GM19043 (cell line): ENCODE measurements around the gene CDK9.
"Not testable (repeated sequence)": the region's sequence is repeated elsewhere in the genome, so short reads cannot be mapped to it uniquely, and the experiment has no call there.

Source experiments
- ATAC-seq: cut with Tn5 transposase; IDR thresholded peaks from one replicate; pipeline ENCODE4 v1.9.1; 2021; ENCODE audit warnings: low read depth; ENCODE audit not compliant: unreplicated experiment

The CDK9 gene

DNA sequence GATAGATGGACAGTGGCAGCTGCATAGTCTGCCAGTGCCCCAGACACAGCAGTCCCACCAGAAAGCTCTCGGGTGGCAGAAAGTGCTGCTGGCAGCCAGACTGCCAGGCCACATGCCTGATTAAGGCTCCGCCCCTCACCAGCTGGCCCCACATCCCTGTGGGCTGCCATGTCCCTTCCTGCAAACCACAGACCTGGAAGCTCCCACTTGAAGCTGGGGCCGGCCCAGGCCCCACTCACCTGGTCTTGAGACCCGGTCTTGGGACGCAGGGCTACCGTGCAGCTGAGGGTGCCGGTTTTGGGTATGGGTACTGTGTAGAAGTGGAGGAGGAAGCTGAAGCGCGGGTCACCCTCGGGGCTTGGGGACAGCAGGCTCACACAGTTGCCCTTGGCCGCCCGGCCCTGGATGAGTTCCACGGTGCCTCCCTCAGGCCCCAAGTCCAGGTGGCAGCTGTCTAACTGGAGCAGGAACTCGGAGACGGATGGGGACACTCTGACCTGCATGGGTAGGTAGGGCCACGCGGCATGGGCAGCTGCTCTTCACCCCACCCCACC is 32.1 kb downstream of the CDK9 start:
- ATAC-seq, result no peak

DNA sequence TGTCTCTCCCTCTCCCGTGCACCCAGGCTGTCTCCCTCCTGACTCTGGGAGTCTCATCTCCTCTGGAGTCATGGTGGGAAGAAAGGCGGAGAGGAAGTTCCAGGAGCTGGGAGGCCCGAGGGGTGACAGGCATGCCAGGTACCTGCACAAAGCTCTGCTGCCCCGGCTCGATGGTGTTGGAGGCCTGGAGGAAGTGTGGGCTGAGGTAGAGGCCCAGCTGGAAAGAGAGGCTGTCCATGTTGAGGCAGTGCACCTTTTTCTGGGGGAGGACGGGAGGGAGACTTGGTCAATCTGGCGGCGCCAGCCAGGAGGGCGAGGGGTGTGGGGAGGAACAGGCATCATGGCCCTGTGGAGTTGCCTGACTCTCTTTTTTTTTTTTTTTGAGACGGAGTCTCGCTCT is 32.7 kb downstream of the CDK9 start:
- ATAC-seq, result no peak

DNA sequence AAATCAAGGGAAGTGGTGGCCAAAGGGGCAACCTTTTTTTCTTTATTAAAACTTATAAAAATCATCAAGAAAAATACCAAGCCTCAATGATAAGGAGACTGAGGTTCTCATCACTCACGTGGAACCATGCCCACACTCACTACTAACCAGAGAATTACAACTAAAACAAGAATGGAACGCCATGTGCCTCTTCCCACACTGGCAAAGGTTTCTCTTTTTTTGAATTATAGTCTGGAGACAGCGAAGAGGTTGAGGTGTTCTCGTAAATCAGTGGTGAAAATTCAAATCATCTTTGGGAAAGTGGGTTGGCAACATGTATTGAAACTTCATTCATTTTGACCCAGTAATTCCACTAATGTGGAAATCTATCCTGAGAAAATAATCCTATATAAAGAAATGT is 36.3 kb downstream of the CDK9 start:
- no peak for ATAC-seq

DNA sequence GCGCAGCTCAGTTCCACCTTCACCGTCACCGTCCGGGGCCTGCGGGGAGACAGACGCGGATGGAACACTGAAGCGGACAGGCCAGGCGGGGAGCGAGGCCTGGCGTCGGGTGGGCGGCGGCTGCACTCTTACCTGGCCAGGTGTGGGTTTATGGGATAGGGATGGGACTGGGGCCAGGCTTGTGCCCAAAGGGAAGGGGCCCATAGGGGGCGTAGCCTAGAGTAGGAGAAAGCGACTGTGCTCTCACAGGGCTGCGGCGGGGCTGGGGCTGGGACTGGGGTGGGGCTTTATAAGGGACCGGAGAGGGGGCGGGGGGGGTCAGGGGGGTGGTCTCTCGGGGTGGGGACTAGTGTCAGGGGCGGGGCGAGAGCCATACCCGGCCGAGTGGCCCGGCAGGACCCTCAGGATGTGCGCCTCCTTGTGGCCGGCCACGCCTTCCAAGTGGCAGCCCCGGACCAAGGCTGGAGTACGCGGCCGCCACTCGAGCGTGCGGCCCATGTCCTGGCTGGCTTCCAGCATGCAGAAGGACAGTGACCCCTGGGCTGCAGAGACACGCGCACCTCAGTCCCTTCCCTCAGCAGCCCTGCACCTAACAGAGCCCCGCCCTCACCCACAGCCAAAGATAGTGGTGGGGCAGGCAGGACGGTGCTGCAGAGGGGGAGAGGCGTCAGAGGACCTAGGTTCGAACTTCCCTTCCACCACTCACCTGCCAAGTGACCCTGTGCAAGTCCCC is 39.7 kb downstream of the CDK9 start:
- no peak for ATAC-seq

DNA sequence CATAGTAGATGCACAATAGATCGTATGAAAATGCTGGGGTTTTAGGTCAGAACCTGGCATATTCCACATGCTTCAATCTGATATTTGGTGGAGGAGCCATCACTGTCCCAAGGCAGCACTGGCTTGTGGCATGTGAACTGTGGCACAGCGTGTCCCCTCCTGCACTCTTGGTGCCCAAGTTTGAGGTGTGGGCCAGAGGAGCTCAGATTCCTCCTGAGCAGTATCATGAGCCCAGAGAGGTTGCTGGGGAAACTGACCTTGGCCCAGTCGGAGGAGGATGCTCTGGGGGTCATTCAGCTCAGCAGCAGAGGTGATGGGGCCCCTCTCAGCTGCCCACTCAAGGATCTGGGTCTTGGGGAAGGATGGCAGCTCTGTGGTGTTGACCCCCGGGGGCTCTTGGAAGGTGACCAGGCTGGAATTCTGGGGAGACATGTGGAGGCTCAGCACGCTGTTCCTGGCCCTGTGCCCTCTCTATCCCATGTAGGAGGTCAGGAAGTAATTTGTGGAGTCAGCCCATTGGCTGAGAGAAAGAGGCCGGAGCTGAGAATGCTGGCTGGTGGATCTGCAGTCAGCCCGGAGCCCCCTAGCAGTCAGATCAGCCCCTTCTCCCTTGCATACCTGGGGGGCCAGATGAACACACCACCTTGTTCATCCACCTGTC is 40.5 kb downstream of the CDK9 start:
- ATAC-seq, result no peak

DNA sequence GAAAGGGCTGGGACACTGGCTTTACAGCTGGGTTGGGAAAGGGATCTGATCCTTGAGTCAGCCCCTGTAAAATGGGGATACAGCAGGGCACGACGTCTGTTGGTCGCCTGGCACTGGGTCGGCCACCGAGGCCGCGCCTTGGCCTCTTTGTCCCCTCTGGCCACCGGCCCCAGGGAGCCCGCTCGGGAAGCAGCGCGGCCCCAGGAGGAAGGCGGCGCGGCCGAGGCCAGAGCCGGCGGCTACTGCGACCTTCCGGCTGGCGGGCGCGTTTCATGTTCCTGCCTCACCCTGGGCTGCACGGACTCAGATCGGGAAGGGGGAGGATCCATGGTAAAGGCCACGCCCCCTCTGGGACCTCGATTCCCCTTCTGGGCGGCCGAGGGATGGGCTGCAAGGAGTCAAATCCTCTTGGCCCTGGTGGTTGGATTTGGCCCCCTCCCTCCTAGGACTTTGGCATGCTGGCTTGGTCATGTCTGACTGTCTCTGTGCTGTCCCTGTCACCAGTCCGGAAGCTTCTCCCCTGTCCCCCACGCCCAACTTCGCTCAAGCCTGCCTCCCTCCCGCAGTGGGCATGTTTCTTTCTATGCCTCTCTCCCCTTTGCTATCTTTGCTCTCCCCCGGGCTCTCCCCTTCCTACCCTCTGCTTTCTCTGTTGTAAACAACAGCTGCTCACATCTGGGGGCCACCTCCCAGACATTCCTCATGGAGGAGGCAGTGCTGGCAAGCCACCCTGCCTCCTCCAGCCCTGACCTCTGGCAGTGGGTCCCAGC is 42.6 kb downstream of the CDK9 start:
- ATAC-seq, result no peak

DNA sequence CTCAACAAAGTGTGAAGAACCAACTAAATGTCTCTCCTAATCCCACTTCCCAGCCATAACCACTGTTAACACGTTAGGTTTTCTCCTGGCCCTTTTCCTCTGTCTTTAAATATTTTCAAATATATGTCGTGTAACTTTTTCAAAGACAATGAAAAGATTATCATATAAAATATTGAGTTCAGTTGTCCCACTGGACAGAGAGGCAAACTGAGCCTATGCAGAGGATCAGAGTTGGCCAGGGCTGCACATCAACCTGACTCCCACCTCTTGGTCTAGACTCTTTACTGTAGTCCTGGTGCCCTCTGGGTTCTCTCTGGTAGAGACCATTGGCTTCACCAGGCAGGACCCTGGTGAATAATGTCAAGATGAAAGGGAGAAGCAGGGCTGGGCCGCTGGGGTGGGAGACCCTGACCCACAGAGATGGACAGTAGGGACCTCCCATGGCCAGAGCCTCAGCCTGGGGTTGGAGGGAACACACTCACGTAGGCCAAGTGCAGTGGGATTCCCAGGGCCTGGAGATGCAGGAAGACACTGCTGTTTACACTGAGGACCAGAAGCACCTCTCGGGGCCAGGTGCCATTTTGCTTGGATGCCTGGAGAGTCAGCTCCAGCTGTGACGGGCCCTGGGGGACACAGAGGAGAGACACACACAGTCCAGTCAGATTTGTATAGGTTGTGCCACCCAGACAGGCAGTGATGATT is 43.5 kb downstream of the CDK9 start:
- no peak for ATAC-seq

DNA sequence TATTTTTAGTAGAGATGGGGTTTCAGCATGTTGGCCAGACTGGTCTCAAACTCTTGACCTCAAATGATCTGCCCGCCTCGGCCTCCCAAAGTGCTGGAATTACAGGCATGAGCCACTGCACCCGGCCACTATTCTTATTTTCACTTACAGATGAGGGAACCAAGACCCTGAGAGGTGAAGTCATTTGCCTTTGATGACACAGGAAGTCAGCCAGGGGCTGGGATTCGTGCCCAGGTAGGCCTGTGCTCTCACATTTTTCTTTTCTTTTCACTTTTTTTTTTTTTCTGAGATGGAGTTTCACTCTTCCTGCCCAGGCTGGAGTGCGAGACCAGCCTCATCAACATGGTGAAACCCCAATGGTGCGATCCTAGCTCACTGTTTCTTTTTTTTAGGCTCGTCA is 46.4 kb downstream of the CDK9 start:
- no peak for ATAC-seq

DNA sequence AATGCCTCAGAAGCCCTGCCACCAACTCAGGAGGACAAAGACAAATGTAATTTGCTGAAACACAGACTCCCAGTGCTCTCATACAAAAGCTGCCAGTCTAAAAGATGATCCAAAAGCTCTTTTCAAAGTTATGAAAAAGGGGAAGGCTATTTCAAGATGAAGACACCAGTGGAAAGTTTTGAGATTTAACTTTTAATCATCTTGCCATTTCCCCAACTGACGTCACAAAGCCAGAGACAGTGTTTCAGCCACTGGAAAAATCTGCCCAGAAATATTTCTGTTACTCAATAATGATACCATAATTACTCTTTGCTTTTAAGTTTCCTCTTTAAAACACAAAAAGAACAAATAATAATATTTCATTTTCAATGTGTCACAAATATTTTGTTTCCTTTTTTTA is 47.7 kb downstream of the CDK9 start:
- no peak for ATAC-seq

DNA sequence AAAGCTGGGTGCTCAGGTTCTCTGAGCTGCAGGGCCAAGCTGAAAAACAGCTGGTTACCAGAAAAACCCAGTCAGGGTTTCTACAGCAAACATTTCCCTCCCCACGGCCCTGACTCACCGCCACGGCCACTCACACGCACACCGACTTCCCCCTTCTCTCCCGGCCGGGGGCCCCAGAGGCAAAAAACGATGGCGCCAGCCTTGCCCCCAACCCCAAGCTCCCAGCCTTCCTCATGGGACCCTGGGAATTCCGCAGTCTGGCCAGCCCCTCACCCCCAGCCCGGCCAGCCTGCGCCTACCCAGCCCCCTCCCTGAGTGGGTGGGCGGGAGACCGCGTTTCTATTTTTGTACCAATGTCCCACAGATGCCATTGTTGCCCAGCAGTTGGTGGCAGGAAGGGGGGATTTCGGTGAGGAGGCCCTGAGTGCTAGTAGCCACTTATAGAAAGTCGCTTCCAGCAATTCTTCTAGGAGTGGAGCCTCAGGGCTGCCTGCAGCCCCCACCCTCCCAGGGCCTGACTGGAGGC is 50.2 kb downstream of the CDK9 start:
- no peak for ATAC-seq

DNA sequence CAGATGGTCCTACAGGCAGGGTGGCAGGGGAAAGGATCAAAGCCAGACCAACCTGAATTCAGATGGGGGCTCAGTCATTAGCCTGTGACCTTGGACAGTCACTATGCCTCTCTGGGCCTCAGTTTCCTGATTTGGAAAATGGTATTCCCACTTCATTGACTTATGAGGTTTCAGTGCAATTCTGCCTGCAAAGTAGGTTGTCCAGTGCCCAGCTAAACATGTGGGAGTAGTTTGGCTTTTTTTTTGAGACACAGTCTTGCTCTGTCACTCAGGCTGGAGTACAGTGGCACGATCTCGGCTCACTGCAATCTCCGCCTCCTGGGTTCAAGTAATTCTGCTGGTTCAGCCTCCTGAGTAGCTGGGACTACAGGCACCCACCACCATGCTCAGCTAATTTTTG is 50.7 kb downstream of the CDK9 start:
- not testable (repeated sequence) for ATAC-seq

DNA sequence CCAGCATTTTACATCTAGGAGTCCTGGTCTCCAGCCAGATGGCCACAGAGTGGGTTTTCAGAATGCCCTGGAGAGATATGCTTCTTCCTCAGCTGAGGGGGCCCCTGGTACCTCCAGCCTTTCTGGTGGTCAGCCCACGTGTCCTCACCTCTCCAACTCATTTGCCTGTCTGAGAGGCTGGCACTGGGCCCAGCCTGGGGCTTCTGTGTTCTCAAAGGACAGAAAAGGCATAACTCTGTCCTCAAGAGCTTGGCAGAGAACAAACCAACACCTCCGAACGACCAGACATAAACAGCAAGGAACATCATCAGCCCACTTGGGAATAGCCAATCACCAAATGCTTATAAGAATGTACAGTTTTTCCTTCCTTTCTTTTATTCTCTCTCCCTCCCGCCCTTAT is 51.5 kb downstream of the CDK9 start:
- ATAC-seq, result no peak

DNA sequence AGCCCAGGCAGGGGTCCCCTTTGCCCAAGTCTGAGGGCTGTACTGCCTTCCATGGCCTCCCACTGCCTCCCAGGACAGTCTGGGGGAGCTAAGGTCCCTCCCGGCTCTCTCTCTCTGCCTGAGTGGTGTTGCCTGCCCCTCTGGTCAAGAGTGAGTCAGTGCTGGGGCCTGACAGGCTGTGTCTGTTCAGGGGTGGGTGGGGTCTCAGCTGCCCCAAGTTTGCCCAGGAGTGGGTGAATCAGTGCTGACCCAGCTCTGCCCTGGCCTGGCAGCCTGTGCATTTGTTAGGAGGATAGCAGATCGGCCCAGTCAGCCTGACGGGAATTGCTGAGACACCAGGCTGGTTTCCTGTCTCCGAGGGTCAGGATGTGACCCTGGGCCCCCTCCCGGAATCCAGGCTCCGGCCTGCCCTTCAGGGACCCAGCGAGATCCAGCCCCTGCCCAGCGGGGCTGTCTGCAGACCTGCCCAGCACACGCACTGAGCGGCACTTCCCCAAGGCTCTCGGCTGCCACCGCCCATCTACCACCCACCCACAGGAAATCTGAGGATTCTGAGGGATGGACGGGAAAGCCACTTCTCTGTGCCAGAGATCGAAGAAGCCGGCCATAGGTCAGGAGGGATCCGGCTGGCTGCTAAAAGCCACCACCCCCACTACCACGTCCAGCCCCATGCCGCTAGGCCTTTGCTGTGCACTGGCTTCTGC is 52.7 kb downstream of the CDK9 start:
- ATAC-seq, result no peak
